PC-9 (cell line): ENCODE results near the gene GOLGA6L22.
"Not testable (repeated sequence)": the region's sequence is repeated elsewhere in the genome, so short reads cannot be mapped to it uniquely, and the experiment has no call there.

ENCODE experiments used
- EZH2 ChIP-seq: fragments of 200-600 bp; sonication (generic); IDR thresholded peaks from 2 replicates; pipeline ENCODE4 v1.8.0; 2017; ENCODE audit warnings: antibody characterized with exemption, low read depth
- TF ChIP-seq, protein P1 (sequence below): fragments of 200-600 bp; sonication (generic); conservative IDR thresholded peaks from 2 replicates; pipeline ENCODE4 v1.6.1; 2017; ENCODE audit warnings: mixed run types, antibody characterized with exemption, mild to moderate bottlenecking, moderate library complexity

DNA sequence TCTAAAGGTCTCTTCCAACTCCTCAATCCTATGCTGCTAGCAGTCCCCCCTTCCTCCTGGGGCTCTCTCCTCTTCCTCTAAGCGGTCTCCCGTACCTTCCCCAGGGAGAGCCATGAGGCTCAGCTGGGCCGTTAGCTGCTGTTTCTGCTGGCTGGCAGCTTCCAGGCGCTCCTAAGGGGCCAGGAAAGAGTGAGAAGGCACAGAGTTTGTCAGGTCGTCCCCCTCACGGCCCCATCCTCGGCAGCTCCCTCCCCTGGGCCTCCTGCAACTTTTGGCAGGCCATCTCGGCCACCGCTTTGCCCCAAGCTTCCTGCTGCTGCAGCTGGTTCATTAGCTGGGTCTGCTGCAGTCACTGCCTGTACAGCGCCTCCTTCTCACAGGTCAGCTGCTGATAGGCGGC is 29.3 kb upstream of the GOLGA6L22 start:
- TF ChIP-seq, protein P1, sequence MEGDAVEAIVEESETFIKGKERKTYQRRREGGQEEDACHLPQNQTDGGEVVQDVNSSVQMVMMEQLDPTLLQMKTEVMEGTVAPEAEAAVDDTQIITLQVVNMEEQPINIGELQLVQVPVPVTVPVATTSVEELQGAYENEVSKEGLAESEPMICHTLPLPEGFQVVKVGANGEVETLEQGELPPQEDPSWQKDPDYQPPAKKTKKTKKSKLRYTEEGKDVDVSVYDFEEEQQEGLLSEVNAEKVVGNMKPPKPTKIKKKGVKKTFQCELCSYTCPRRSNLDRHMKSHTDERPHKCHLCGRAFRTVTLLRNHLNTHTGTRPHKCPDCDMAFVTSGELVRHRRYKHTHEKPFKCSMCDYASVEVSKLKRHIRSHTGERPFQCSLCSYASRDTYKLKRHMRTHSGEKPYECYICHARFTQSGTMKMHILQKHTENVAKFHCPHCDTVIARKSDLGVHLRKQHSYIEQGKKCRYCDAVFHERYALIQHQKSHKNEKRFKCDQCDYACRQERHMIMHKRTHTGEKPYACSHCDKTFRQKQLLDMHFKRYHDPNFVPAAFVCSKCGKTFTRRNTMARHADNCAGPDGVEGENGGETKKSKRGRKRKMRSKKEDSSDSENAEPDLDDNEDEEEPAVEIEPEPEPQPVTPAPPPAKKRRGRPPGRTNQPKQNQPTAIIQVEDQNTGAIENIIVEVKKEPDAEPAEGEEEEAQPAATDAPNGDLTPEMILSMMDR = not testable (repeated sequence)
- TF ChIP-seq EZH2 = not testable (repeated sequence)
